Thyroid gland (tissue), 4 donors: ENCODE results near the gene C6orf47. TPM values are rescaled to one million over a fixed set of nuclear protein-coding genes. Genes with fewer than 3 reads are reported as not detected.

Source experiments
- DNase-seq, 2 donors: peaks; one replicate each; pipeline ENCODE4 v3.0.0-alpha.2; 2019
- H3K27ac ChIP-seq, 3 donors: fragments of 200-600 bp; sonication (generic); 1 replicate in 2 of 3; 2 replicates in 1 of 3; pipeline ENCODE4 v1.5.1; 2016 to 2019; ENCODE audit warnings: mild to moderate bottlenecking in 1 of 3, moderate library complexity in 1 of 3
- H3K27me3 ChIP-seq: fragments of 200-600 bp; sonication (generic); one replicate; pipeline ENCODE4 v1.5.1; 2019
- H3K36me3 ChIP-seq, 2 donors: fragments of 200-600 bp; sonication (generic); one replicate each; pipeline ENCODE4 v1.5.1; 2016 to 2019
- H3K4me1 ChIP-seq, 2 donors: fragments of 200-600 bp; sonication (generic); one replicate each; pipeline ENCODE4 v1.5.1; 2017 to 2019
- H3K4me3 ChIP-seq, 3 donors: fragments of 200-600 bp; sonication (generic); replicated peaks in 1 of 3; 1 replicate in 2 of 3; 2 replicates in 1 of 3; pipeline ENCODE4 v1.5.1; 2016; ENCODE audit warnings: mild to moderate bottlenecking in 1 of 3
- H3K9me3 ChIP-seq: fragments of 200-600 bp; sonication (generic); one replicate; pipeline ENCODE4 v1.5.1; 2017
- POLR2A ChIP-seq, 2 donors: fragments of 450-650 bp; IDR thresholded peaks; one replicate each; pipeline ENCODE4 v1.6.1; 2017; ENCODE audit warnings: antibody characterized with exemption in 2 of 2, mild to moderate bottlenecking in 2 of 2, moderate library complexity in 1 of 2
- WGBS, 2 donors: methylation state at CpG; one replicate each; pipeline ENCODE4 v1.1.5; 2017; 5-methylcytosine and 5-hydroxymethylcytosine counted together
- intact Hi-C: fragments of 100-400 bp; cut with DNase I; formaldehyde crosslinking; loops from one replicate; pipeline ENCODE4 v1.15.1; 2023
- total RNA-seq, 4 donors: library from RNA; depleted of rRNA; stranded (reverse); fragments of >200 nt; gene quantifications; one replicate each; pipeline ENCODE4 v1.2.3, GENCODE V29; 2016
- TF ChIP-seq, protein P1 (sequence below), 6 experiments: fragments of 200-600 bp in 3 of 6; fragments of 450-650 bp in 3 of 6; sonication (generic) in 3 of 6; IDR thresholded peaks; one replicate each; pipeline ENCODE4 v1.5.1; 2016 to 2019; ENCODE audit warnings: antibody characterized with exemption in 6 of 6, mild to moderate bottlenecking in 2 of 6, inconsistent platforms in 1 of 6, moderate library complexity in 1 of 6

Gene C6orf47
- total RNA-seq, 4 donors from 2014 or later: 23.6 to 32.3 (median 28.7) TPM

DNA sequence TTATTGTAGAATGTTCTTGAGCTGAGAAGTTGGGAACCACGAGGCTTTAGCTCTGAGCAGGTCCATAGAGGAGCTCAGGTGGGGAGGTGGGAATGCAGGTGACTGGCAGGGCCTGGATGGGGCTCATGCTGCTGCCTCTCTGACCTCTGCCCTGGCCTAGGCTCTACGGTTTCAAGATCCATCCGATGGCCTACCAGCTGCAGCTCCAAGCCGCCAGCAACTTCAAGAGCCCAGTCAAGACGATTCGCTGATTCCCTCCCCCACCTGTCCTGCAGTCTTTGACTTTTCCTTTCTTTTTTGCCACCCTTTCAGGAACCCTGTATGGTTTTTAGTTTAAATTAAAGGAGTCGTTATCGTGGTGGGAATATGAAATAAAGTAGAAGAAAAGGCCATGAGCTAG lies 9.1 kb upstream of the C6orf47 start, which contains the start of gene LY6G5B:
LY6G5B (plus strand) TSS at position 301 of the 400 bp plus-strand sequence. CDS start 975 bp downstream, outside the sequence.
- Histone ChIP-seq H3K27ac (no peak within 1 kb of the TSS), H3K4me1 (peaks cover 7 to 11% of the 10 kb centered on the region in 2 donors), H3K27me3 (no peaks in the 10 kb centered on the region), H3K4me3 (no peak within 1 kb of the TSS), H3K36me3 (peaks cover 52 to 63% of the 10 kb centered on the region in 2 donors), H3K9me3 (no peaks in the 10 kb centered on the region)
- DNase-seq: no peak
- TF ChIP-seq, protein P1, sequence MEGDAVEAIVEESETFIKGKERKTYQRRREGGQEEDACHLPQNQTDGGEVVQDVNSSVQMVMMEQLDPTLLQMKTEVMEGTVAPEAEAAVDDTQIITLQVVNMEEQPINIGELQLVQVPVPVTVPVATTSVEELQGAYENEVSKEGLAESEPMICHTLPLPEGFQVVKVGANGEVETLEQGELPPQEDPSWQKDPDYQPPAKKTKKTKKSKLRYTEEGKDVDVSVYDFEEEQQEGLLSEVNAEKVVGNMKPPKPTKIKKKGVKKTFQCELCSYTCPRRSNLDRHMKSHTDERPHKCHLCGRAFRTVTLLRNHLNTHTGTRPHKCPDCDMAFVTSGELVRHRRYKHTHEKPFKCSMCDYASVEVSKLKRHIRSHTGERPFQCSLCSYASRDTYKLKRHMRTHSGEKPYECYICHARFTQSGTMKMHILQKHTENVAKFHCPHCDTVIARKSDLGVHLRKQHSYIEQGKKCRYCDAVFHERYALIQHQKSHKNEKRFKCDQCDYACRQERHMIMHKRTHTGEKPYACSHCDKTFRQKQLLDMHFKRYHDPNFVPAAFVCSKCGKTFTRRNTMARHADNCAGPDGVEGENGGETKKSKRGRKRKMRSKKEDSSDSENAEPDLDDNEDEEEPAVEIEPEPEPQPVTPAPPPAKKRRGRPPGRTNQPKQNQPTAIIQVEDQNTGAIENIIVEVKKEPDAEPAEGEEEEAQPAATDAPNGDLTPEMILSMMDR (IDR thresholded peaks at IDR 0.05): no peak
- no peak for TF ChIP-seq POLR2A (IDR thresholded peaks at IDR 0.05)
- WGBS, 2 donors: 81 to 83% methylated on average over 8 of the region's 8 CpGs
- intact Hi-C loops: loop anchor here (10.0 kb wide), 1 partner anchor 295 kb away; no protein-coding TSS in a partner anchor

DNA sequence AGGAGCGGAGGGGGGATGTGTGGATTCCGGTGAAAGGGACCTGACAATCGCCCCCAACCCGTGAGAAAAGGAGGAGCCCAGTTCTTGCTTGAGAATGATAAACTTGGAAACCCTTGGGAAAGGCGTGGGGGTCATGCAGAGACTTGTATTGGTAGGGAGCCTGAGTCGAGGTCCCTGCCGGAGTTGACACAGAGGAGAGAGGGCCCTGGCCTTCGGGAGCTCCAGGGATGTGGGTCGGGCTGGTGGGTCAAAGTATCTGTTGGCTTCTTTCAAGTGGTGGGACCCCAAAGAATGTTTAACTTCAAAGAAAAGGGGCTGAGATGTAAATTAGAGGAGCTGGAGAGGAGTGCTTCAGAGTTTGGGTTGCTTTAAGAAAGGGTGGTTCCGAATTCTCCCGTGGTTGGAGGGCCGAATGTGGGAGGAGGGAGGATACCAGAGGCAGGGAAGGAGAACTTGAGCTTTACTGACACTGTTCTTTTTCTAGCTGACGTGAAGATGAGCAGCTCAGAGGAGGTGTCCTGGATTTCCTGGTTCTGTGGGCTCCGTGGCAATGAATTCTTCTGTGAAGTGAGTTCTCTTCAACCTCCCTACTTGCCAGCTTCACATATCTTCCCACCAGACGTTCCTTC lies 5.9 kb upstream of the C6orf47 start:
- intact Hi-C loops: no loop called here
- Histone ChIP-seq H3K27me3 (no peaks in the 10 kb centered on the region), H3K27ac (peak overlapping the region; percentile 78 to 92 (median 91)), H3K36me3 (peaks cover 42 to 50% of the 10 kb centered on the region in 2 donors), H3K4me3 (peak overlapping the region; percentile 86 to 99 (median 94)), H3K4me1 (peaks cover 24 to 25% of the 10 kb centered on the region in 2 donors), H3K9me3 (no peaks in the 10 kb centered on the region)
- 5% methylated on average over 15 of the region's 15 CpGs for WGBS, 2 donors
- TF ChIP-seq, protein P1 (IDR thresholded peaks at IDR 0.05): no peak
- TF ChIP-seq POLR2A (IDR thresholded peaks at IDR 0.05): no peak
- DNase-seq: no peak

DNA sequence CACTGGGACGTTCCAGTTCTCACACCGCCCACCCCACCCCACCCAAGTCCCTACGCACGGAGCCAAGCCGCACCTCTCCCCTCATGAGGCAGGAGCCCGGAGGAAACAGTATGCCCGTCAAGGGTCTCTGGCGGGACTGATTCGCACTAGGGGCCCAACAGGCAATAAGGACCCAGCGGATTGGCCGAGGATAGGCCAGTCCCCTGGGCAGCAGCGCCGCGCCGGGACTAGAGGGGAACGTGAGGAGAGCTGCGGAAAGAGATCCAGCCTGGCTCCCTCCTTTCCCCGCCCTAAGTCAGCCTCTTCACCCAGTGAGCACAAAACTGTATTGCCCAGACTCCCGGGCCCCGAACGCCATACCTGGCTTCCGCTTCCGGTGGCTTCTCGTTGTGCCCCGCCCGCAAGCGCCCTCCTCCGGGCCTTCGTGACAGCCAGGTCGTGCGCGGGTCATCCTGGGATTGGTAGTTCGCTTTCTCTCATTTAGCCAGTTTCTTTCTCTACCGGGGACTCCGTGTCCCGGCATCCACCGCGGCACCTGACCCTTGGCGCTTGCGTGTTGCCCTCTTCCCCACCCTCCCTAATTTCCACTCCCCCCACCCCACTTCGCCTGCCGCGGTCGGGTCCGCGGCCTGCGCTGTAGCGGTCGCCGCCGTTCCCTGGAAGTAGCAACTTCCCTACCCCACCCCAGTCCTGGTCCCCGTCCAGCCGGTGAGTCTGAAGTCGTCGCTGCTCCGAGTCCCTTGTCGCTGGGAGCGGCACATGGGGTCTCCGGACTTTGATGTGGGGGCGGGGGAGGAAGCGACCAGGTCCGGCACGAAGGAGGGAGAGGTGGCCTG lies 5.1 kb upstream of the C6orf47 start, which contains the start of gene CSNK2B:
CSNK2B (plus strand) TSS at position 580 of the 836 bp plus-strand sequence. CDS start 752 bp downstream, outside the sequence.
- H3K4me1 ChIP-seq: peaks cover 29 to 31% of the 10 kb centered on the region in 2 donors
- intact Hi-C loops: no loop called here
- peaks cover 35 to 44% of the 10 kb centered on the region in 2 donors for H3K36me3 ChIP-seq
- no peaks in the 10 kb centered on the region for H3K9me3 ChIP-seq
- TF ChIP-seq POLR2A (IDR thresholded peaks at IDR 0.05): peak; percentile 53 to 81
- TF ChIP-seq, protein P1 (IDR thresholded peaks at IDR 0.05): no peak
- H3K27me3 ChIP-seq: no peaks in the 10 kb centered on the region
- H3K4me3 ChIP-seq: peak within 1 kb of the TSS; percentile 86 to 99 (median 94)
- H3K27ac ChIP-seq: peak within 1 kb of the TSS; percentile 78 to 92 (median 91)
- DNase-seq: peak; percentile 99
- WGBS, 2 donors: 1% methylated on average over 45 to 50 of the region's 63 CpGs

DNA sequence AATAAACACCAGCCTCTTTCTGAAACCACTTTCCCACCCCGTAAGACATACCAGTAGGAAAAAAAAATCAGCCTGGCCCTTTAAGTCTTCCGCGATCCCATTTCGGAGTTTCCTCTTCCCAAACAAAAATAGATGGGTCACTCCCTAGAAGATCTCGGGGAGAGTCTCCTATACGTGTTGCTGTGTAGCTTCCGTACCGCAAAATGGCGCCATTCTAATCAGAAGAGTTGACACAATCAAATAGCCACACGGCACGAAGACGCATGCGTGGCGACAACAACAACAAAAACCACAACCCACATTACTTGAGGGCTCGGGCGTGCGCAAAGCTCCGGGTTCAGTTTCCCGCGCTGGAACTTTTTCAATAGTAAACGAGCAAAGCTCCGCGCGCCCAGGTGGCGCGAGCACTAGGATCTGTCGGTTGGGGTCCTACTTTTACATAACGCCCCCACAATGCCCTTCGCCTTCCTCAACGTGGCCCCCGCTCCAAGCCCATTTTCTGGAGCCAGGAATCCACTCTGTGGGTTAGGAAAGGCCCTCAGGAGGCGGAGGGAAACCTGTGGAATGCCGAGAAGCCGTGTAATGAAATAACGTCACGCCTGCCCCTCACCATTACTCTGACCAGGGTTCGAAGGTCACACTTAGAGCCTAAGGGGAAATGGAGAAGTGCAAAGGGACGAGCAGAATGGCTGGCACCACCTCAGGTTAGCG lies 4.4 kb upstream of the C6orf47 start, which contains the start of gene GPANK1:
GPANK1 (minus strand) TSS at position 208 of the 711 bp plus-strand sequence. CDS start 519 bp downstream, outside the sequence.
- peak in 1 of 2 donors; percentile 68 for TF ChIP-seq POLR2A (IDR thresholded peaks at IDR 0.05)
- TF ChIP-seq, protein P1 (IDR thresholded peaks at IDR 0.05): no peak
- intact Hi-C loops: no loop called here
- Histone ChIP-seq H3K27me3 (no peaks in the 10 kb centered on the region), H3K4me3 (peak within 1 kb of the TSS; percentile 86 to 99 (median 94)), H3K4me1 (peaks cover 30 to 31% of the 10 kb centered on the region in 2 donors), H3K9me3 (no peaks in the 10 kb centered on the region), H3K27ac (peak within 1 kb of the TSS; percentile 66 to 92 (median 91)), H3K36me3 (peaks cover 28 to 37% of the 10 kb centered on the region in 2 donors)
- 0 to 1% methylated on average over 35 to 39 of the region's 39 CpGs for WGBS, 2 donors
- DNase-seq: peak; percentile 93
